IPS-20b (cell line): ENCODE results near the gene AQP5.

Experiments used
- H3K27ac ChIP-seq: one replicate; pipeline ENCODE4 v1.5.1; 2013; ENCODE audit warnings: low read length
- H3K27me3 ChIP-seq: 2 replicates; pipeline ENCODE4 v1.6.1; 2013; ENCODE audit warnings: mild to moderate bottlenecking, low read length, inconsistent platforms; ENCODE audit not compliant: insufficient read depth
- H3K36me3 ChIP-seq: 2 replicates; pipeline ENCODE4 v1.6.1; 2013; ENCODE audit warnings: low read depth, mild to moderate bottlenecking, inconsistent platforms, low read length, moderate library complexity; ENCODE audit not compliant: insufficient read depth
- H3K4me1 ChIP-seq: 2 replicates; pipeline ENCODE4 v1.6.1; 2013; ENCODE audit warnings: mild to moderate bottlenecking, control low read depth, inconsistent platforms, low read length, moderate library complexity; ENCODE audit not compliant: insufficient read depth
- H3K4me3 ChIP-seq: 2 replicates; pipeline ENCODE4 v1.5.1; 2013; ENCODE audit warnings: mild to moderate bottlenecking, low read length, inconsistent platforms
- H3K9ac ChIP-seq: 2 replicates; pipeline ENCODE4 v1.6.1; 2013; ENCODE audit warnings: low read depth, mild to moderate bottlenecking, inconsistent platforms, low read length, moderate library complexity
- H3K9me3 ChIP-seq: 2 replicates; pipeline ENCODE4 v1.6.1; 2013; ENCODE audit warnings: mild to moderate bottlenecking, low read depth, low read length, inconsistent platforms; ENCODE audit not compliant: insufficient read depth

The AQP5 gene

GRCh38 chr12:49934505-49934904 lies 27.2 kb upstream of the AQP5 start:
- H3K27ac ChIP-seq, result no peak overlapping the region
- 0 out of 2 replicates have a peak, but pooled peaks cover 2% of the 10 kb centered on the region for H3K27me3 ChIP-seq
- H3K36me3 ChIP-seq, result no peaks in the 10 kb centered on the region

GRCh38 chr12:49936925-49937324 lies 24.7 kb upstream of the AQP5 start:
- no peaks in the 10 kb centered on the region for H3K4me1 ChIP-seq
- H3K9me3 ChIP-seq, result no peaks in the 10 kb centered on the region
- no peaks in the 10 kb centered on the region for H3K27me3 ChIP-seq
- H3K9ac ChIP-seq, result no peak overlapping the region
- no peak overlapping the region for H3K4me3 ChIP-seq
- H3K36me3 ChIP-seq, result no peaks in the 10 kb centered on the region
- no peak overlapping the region for H3K27ac ChIP-seq

More at GRCh38 chr12:49934505-49934904, 27.2 kb upstream of the AQP5 start:
- H3K4me3 ChIP-seq, result no peak overlapping the region
- no peaks in the 10 kb centered on the region for H3K4me1 ChIP-seq
- H3K9me3 ChIP-seq, result no peaks in the 10 kb centered on the region
- no peak overlapping the region for H3K9ac ChIP-seq

- Histone ChIP-seq H3K4me3 (no peak overlapping the region), H3K9ac (no peak overlapping the region), H3K27me3 (no peaks in the 10 kb centered on the region; the same call in 1 of the 2 replicates), H3K9me3 (no peaks in the 10 kb centered on the region), H3K36me3 (no peaks in the 10 kb centered on the region), H3K4me1 (peaks cover 5% of the 10 kb centered on the region; the same call in 1 of the 2 replicates), H3K27ac (no peak overlapping the region)
Observed at GRCh38 chr12:49937639-49938300, 23.9 kb upstream of the AQP5 start.

GRCh38 chr12:49939307-49939706 lies 22.4 kb upstream of the AQP5 start:
- Histone ChIP-seq H3K27ac (no peak overlapping the region), H3K9me3 (no peaks in the 10 kb centered on the region), H3K9ac (no peak overlapping the region; the same call in 1 of the 2 replicates), H3K36me3 (no peaks in the 10 kb centered on the region), H3K4me3 (no peak overlapping the region), H3K4me1 (peaks cover 5% of the 10 kb centered on the region; the same call in 1 of the 2 replicates), H3K27me3 (peaks cover 10% of the 10 kb centered on the region)

GRCh38 chr12:49939707-49940106 lies 22.0 kb upstream of the AQP5 start:
- H3K9me3 ChIP-seq, result no peaks in the 10 kb centered on the region
- H3K4me3 ChIP-seq, result no peak overlapping the region
- H3K36me3 ChIP-seq, result no peaks in the 10 kb centered on the region
- no peak overlapping the region for H3K27ac ChIP-seq
- H3K4me1 ChIP-seq, result peaks cover 5% of the 10 kb centered on the region; the same call in 1 of the 2 replicates
- peaks cover 14% of the 10 kb centered on the region for H3K27me3 ChIP-seq
- no peak overlapping the region; the same call in 1 of the 2 replicates for H3K9ac ChIP-seq

GRCh38 chr12:49941556-49942511 lies 19.8 kb upstream of the AQP5 start:
- Histone ChIP-seq H3K9ac (no peak overlapping the region), H3K36me3 (no peaks in the 10 kb centered on the region), H3K27me3 (peaks cover 21% of the 10 kb centered on the region), H3K4me1 (peaks cover 14% of the 10 kb centered on the region), H3K27ac (no peak overlapping the region), H3K9me3 (no peaks in the 10 kb centered on the region), H3K4me3 (no peak overlapping the region)

GRCh38 chr12:49942512-49942893 lies 19.2 kb upstream of the AQP5 start:
- no peak overlapping the region for H3K9ac ChIP-seq
- no peaks in the 10 kb centered on the region for H3K36me3 ChIP-seq
- H3K27ac ChIP-seq, result no peak overlapping the region
- no peaks in the 10 kb centered on the region for H3K9me3 ChIP-seq
- H3K4me3 ChIP-seq, result no peak overlapping the region
- H3K27me3 ChIP-seq, result peaks cover 21% of the 10 kb centered on the region
- peaks cover 15% of the 10 kb centered on the region for H3K4me1 ChIP-seq

GRCh38 chr12:49942921-49943624 lies 18.6 kb upstream of the AQP5 start:
- H3K9me3 ChIP-seq, result no peaks in the 10 kb centered on the region
- peaks cover 21% of the 10 kb centered on the region for H3K27me3 ChIP-seq
- H3K4me1 ChIP-seq, result peaks cover 17% of the 10 kb centered on the region
- H3K27ac ChIP-seq, result no peak overlapping the region
- no peaks in the 10 kb centered on the region for H3K36me3 ChIP-seq
- H3K4me3 ChIP-seq, result no peak overlapping the region
- H3K9ac ChIP-seq, result no peak overlapping the region

GRCh38 chr12:49943625-49943960 lies 18.1 kb upstream of the AQP5 start:
- H3K9ac ChIP-seq, result no peak overlapping the region
- peaks cover 21% of the 10 kb centered on the region for H3K27me3 ChIP-seq
- no peaks in the 10 kb centered on the region for H3K9me3 ChIP-seq
- H3K36me3 ChIP-seq, result no peaks in the 10 kb centered on the region
- peaks cover 17% of the 10 kb centered on the region for H3K4me1 ChIP-seq
- no peak overlapping the region for H3K4me3 ChIP-seq
- H3K27ac ChIP-seq, result no peak overlapping the region

GRCh38 chr12:49944046-49944445 lies 17.6 kb upstream of the AQP5 start:
- H3K27me3 ChIP-seq, result peaks cover 21% of the 10 kb centered on the region
- no peaks in the 10 kb centered on the region for H3K36me3 ChIP-seq
- H3K4me3 ChIP-seq, result no peak overlapping the region
- no peak overlapping the region for H3K9ac ChIP-seq
- no peak overlapping the region for H3K27ac ChIP-seq
- no peaks in the 10 kb centered on the region for H3K9me3 ChIP-seq
- peaks cover 17% of the 10 kb centered on the region for H3K4me1 ChIP-seq

- Histone ChIP-seq H3K4me1 (peaks cover 17% of the 10 kb centered on the region), H3K9me3 (no peaks in the 10 kb centered on the region), H3K4me3 (no peak overlapping the region), H3K36me3 (no peaks in the 10 kb centered on the region), H3K27ac (no peak overlapping the region), H3K9ac (no peak overlapping the region), H3K27me3 (peaks cover 21% of the 10 kb centered on the region)
Observed at GRCh38 chr12:49944718-49945117, 17.0 kb upstream of the AQP5 start.
